Measurements from ENCODE around the gene GSE1.

The GSE1 gene

GRCh38 chr16:85568519-85568918 is 44.6 kb upstream of the GSE1 start:
- Histone ChIP-seq H3K9me3 (peaks cover 25% of the 10 kb centered on the region), H3K9ac (no peak overlapping the region), H3K36me3 (peaks cover 21% of the 10 kb centered on the region), H3K27ac (peak overlapping the region; percentile 97), H3K4me3 (peak overlapping the region; percentile 34), H3K27me3 (no peaks in the 10 kb centered on the region), H4K20me1 (peaks cover 33% of the 10 kb centered on the region), H3K4me1 (peaks cover 99% of the 10 kb centered on the region), H3K4me2 (peak overlapping the region; percentile 95)
- no peak for TF ChIP-seq Cebpa-rat (IDR thresholded peaks at IDR 0.05)

GRCh38 chr16:85569039-85569614 is 44.0 kb upstream of the GSE1 start:
- Histone ChIP-seq H3K27me3 (no peaks in the 10 kb centered on the region), H3K4me1 (peaks cover 99% of the 10 kb centered on the region), H3K27ac (peak overlapping the region; percentile 97), H3K36me3 (peaks cover 19% of the 10 kb centered on the region), H3K9ac (peak overlapping the region; percentile 80), H4K20me1 (peaks cover 33% of the 10 kb centered on the region), H3K9me3 (peaks cover 25% of the 10 kb centered on the region), H3K4me2 (peak overlapping the region; percentile 95), H3K4me3 (peak overlapping the region; percentile 34)
- TF ChIP-seq Cebpa-rat (IDR thresholded peaks at IDR 0.05), result no peak

GRCh38 chr16:85569615-85570212 is 43.4 kb upstream of the GSE1 start:
- Histone ChIP-seq H3K4me2 (peak overlapping the region; percentile 95), H3K9ac (peak overlapping the region; percentile 80), H3K9me3 (peaks cover 25% of the 10 kb centered on the region), H3K36me3 (peaks cover 19% of the 10 kb centered on the region), H4K20me1 (peaks cover 33% of the 10 kb centered on the region), H3K27me3 (no peaks in the 10 kb centered on the region), H3K4me1 (peaks cover 99% of the 10 kb centered on the region), H3K4me3 (peak overlapping the region; percentile 34), H3K27ac (peak overlapping the region; percentile 97)
- TF ChIP-seq Cebpa-rat (IDR thresholded peaks at IDR 0.05), result no peak

GRCh38 chr16:85570213-85570734 is 42.8 kb upstream of the GSE1 start:
- peaks cover 99% of the 10 kb centered on the region for H3K4me1 ChIP-seq
- peaks cover 19% of the 10 kb centered on the region for H3K36me3 ChIP-seq
- H3K9me3 ChIP-seq, result peaks cover 25% of the 10 kb centered on the region
- peak overlapping the region; percentile 95 for H3K4me2 ChIP-seq
- H3K4me3 ChIP-seq, result peak overlapping the region; percentile 34
- no peak for TF ChIP-seq Cebpa-rat (IDR thresholded peaks at IDR 0.05)
- H3K9ac ChIP-seq, result peak overlapping the region; percentile 80
- H3K27ac ChIP-seq, result peak overlapping the region; percentile 97
- H3K27me3 ChIP-seq, result no peaks in the 10 kb centered on the region
- peaks cover 31% of the 10 kb centered on the region for H4K20me1 ChIP-seq

GRCh38 chr16:85570735-85571562 is 42.2 kb upstream of the GSE1 start:
- Histone ChIP-seq H3K36me3 (peaks cover 19% of the 10 kb centered on the region), H3K9me3 (peaks cover 25% of the 10 kb centered on the region), H4K20me1 (peaks cover 31% of the 10 kb centered on the region), H3K4me1 (peaks cover 99% of the 10 kb centered on the region), H3K4me2 (peak overlapping the region; percentile 95), H3K27ac (peak overlapping the region; percentile 97), H3K4me3 (peak overlapping the region; percentile 44), H3K9ac (peak overlapping the region; percentile 80), H3K27me3 (no peaks in the 10 kb centered on the region)
- TF ChIP-seq Cebpa-rat (IDR thresholded peaks at IDR 0.05), result no peak

- Histone ChIP-seq H3K9ac (peak overlapping the region; percentile 80), H3K9me3 (peaks cover 25% of the 10 kb centered on the region), H3K4me1 (peaks cover 99% of the 10 kb centered on the region), H3K36me3 (peaks cover 19% of the 10 kb centered on the region), H3K4me3 (peak overlapping the region; percentile 44), H3K4me2 (peak overlapping the region; percentile 95), H3K27ac (peak overlapping the region; percentile 97), H3K27me3 (no peaks in the 10 kb centered on the region), H4K20me1 (peaks cover 31% of the 10 kb centered on the region)
- no peak for TF ChIP-seq Cebpa-rat (IDR thresholded peaks at IDR 0.05)
These were observed 41.6 kb upstream of the GSE1 start for GRCh38 chr16:85571563-85571812.

- Histone ChIP-seq H3K9me3 (peaks cover 25% of the 10 kb centered on the region), H3K36me3 (peaks cover 19% of the 10 kb centered on the region), H3K27ac (peak overlapping the region; percentile 97), H3K4me3 (peak overlapping the region; percentile 44), H3K27me3 (no peaks in the 10 kb centered on the region), H3K9ac (peak overlapping the region; percentile 80), H4K20me1 (peaks cover 35% of the 10 kb centered on the region), H3K4me1 (peaks cover 100% of the 10 kb centered on the region), H3K4me2 (peak overlapping the region; percentile 95)
- TF ChIP-seq Cebpa-rat (IDR thresholded peaks at IDR 0.05), result no peak
These were observed 41.1 kb upstream of the GSE1 start for GRCh38 chr16:85571813-85572619.

- no peaks in the 10 kb centered on the region for H3K27me3 ChIP-seq
- peaks cover 8% of the 10 kb centered on the region; the same call in 1 of the 2 replicates for H3K36me3 ChIP-seq
- H3K9ac ChIP-seq, result 0 out of 2 replicates have a peak overlapping the region, but pooled peaks have one; percentile 80
- H3K9me3 ChIP-seq, result peaks cover 14% of the 10 kb centered on the region
- H3K4me3 ChIP-seq, result no peak overlapping the region
- TF ChIP-seq Cebpa-rat (IDR thresholded peaks at IDR 0.05), result no peak
- peaks cover 46% of the 10 kb centered on the region for H4K20me1 ChIP-seq
- peak overlapping the region; percentile 95 for H3K4me2 ChIP-seq
- H3K27ac ChIP-seq, result peak overlapping the region; percentile 97
- H3K4me1 ChIP-seq, result peaks cover 100% of the 10 kb centered on the region
These were observed 40.0 kb upstream of the GSE1 start for GRCh38 chr16:85573045-85573695.
